Gastrocnemius medialis (tissue), 4 donors: ENCODE data around the gene APOE. TPM values are rescaled to one million over a fixed set of nuclear protein-coding genes. Genes with fewer than 3 reads are reported as not detected.

ENCODE experiments used
- ATAC-seq, 2 donors: fragments of 150-250 bp; one replicate each; pipeline ENCODE4 v1.9.1; 2016
- DNase-seq, 2 donors: peaks; one replicate each; pipeline ENCODE4 v3.0.0-alpha.2; 2019
- H3K27ac ChIP-seq, 4 donors: fragments of 200-600 bp; sonication (generic); 1 replicate in 1 of 4; 2 replicates in 3 of 4; pipeline ENCODE4 v1.5.1; 2016 to 2018; ENCODE audit warnings: mild to moderate bottlenecking in 2 of 4, moderate library complexity in 1 of 4
- H3K27me3 ChIP-seq, 3 donors: fragments of 200-600 bp; sonication (generic) in 2 of 3; 1 replicate in 1 of 3; 2 replicates in 2 of 3; pipeline versions ENCODE4 v1.5.1 to v1.6.0; 2016 to 2019; ENCODE audit warnings: mild to moderate bottlenecking in 1 of 3, moderate library complexity in 1 of 3
- H3K36me3 ChIP-seq, 2 donors: fragments of 200-600 bp; sonication (generic) in 1 of 2; one replicate each; pipeline ENCODE4 v1.5.1; 2017 to 2018
- H3K4me1 ChIP-seq, 2 donors: fragments of 200-600 bp; sonication (generic) in 1 of 2; one replicate each; pipeline ENCODE4 v1.5.1; 2016 to 2017; ENCODE audit warnings: mild to moderate bottlenecking in 2 of 2
- H3K4me3 ChIP-seq, 4 donors: fragments of 200-600 bp; sonication (generic) in 3 of 4; 1 replicate in 1 of 4; 2 replicates in 3 of 4; pipeline ENCODE4 v1.5.1; 2016 to 2019; ENCODE audit warnings: mild to moderate bottlenecking in 2 of 4
- H3K9me3 ChIP-seq, 3 donors: fragments of 200-600 bp; sonication (generic) in 2 of 3; 1 replicate in 1 of 3; 2 replicates in 2 of 3; pipeline ENCODE4 v1.5.1; 2016 to 2019
- POLR2A ChIP-seq, 2 donors: fragments of 450-650 bp; IDR thresholded peaks; one replicate each; pipeline ENCODE4 v1.6.1; 2017; ENCODE audit warnings: antibody characterized with exemption in 2 of 2, mild to moderate bottlenecking in 2 of 2, moderate library complexity in 2 of 2
- in situ Hi-C, 4 donors: fragments of 200-750 bp; cut with MboI; loops; one replicate each; pipeline versions ENCODE4 v1.15.0 to v1.8.0; 2017; ENCODE audit warnings: low sequenced_read_pairs in 4 of 4
- intact Hi-C: fragments of 100-400 bp; cut with DNase I; formaldehyde crosslinking; loops from one replicate; pipeline ENCODE4 v1.15.1; 2023; ENCODE audit warnings: low total_unique reads
- total RNA-seq, 4 donors: library from RNA; depleted of rRNA; stranded (reverse); fragments of >200 nt; gene quantifications; one replicate each; pipeline versions ENCODE4 v1.1.0 to v1.2.3, GENCODE V29; 2016
- TF ChIP-seq, protein P1 (sequence below), 5 experiments: fragments of 450-650 bp in 3 of 5; fragments of 200-600 bp in 2 of 5; sonication (generic) in 2 of 5; IDR thresholded peaks in 4 of 5; conservative IDR thresholded peaks in 1 of 5; 1 replicate in 4 of 5; 2 replicates in 1 of 5; pipeline ENCODE4 v1.5.1; 2016 to 2019; ENCODE audit warnings: antibody characterized with exemption in 5 of 5, mild to moderate bottlenecking in 3 of 5, moderate library complexity in 3 of 5

The APOE gene
- total RNA-seq, 4 donors from 2014 or later = 18.9 to 36.5 (median 29.1) TPM

DNA sequence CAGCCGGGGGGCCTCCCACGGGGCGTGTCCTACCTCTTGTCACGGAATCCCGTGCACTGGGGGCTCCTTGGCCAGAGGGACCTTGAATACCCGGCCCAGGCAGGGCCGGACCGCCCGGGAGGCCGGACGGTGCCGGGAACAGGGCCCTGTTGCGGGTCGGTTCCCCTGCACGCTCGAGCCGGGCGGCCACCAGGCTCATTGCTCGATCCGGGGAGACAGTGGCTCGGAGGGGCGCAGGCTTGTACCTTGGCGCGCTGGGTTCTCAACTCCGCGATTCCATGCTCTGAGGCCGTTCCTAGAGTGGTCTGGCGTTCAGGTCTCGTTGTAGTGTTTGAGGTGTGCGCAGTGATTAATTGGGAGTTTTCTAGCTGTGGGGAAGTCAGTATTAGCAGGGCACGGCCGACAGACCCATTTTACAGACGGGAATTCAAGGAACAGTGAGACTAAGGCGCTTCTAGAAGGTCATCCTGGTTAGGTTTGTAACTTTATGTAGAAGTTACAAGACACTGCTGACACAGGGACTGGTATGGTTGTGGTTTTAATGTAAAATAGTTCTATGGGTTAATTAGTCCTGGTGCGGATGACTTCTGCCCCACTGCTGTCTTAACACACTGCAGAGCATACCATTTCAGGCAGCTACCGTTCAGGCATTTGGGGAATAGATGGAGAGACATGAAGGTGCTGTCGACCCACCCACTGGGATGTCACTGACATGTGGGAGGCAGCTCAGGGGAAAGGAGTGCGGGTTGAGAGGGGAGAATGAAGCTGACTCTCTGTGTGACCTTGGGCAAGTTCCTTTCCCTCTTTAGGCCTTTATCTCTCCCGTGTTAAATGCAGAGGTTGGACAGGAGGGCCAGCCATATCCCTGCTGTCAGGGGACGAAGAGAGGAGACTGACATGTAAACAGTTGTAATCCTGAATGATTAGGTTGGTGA is 50.2 kb downstream of the APOE start:
- H3K36me3 ChIP-seq = no peaks in the 10 kb centered on the region
- peaks cover 44 to 51% of the 10 kb centered on the region in 2 donors for H3K4me1 ChIP-seq
- H3K27ac ChIP-seq = peak overlapping the region; percentile 89 to 95 (median 92)
- peak overlapping the region; percentile 93 to 99 (median 96) for H3K4me3 ChIP-seq
- DNase-seq = no peak
- in situ Hi-C loops (loop anchor here in 2 of 4 donors (10.0 kb wide), 2 partner anchors 51 to 61 kb away; partner anchors contain the start of genes APOE (in 1 of the 2) and TOMM40 (in 1 of the 2)), intact Hi-C loops (loop anchor here (2.0 to 10.0 kb wide), 5 partner anchors 45 to 211 kb away; partner anchors contain the start of genes BCL3, CLASRP, NECTIN2 and RELB)
- no peak for TF ChIP-seq POLR2A (IDR thresholded peaks at IDR 0.05)
- TF ChIP-seq, protein P1, sequence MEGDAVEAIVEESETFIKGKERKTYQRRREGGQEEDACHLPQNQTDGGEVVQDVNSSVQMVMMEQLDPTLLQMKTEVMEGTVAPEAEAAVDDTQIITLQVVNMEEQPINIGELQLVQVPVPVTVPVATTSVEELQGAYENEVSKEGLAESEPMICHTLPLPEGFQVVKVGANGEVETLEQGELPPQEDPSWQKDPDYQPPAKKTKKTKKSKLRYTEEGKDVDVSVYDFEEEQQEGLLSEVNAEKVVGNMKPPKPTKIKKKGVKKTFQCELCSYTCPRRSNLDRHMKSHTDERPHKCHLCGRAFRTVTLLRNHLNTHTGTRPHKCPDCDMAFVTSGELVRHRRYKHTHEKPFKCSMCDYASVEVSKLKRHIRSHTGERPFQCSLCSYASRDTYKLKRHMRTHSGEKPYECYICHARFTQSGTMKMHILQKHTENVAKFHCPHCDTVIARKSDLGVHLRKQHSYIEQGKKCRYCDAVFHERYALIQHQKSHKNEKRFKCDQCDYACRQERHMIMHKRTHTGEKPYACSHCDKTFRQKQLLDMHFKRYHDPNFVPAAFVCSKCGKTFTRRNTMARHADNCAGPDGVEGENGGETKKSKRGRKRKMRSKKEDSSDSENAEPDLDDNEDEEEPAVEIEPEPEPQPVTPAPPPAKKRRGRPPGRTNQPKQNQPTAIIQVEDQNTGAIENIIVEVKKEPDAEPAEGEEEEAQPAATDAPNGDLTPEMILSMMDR (IDR thresholded peaks at IDR 0.05 in 4 of 5, conservative IDR thresholded peaks at IDR 0.05 in 1 of 5) = no peak
- peak in 1 of 2 donors; percentile 8 for ATAC-seq
- H3K27me3 ChIP-seq = no peaks in the 10 kb centered on the region
- H3K9me3 ChIP-seq = no peaks in the 10 kb centered on the region

DNA sequence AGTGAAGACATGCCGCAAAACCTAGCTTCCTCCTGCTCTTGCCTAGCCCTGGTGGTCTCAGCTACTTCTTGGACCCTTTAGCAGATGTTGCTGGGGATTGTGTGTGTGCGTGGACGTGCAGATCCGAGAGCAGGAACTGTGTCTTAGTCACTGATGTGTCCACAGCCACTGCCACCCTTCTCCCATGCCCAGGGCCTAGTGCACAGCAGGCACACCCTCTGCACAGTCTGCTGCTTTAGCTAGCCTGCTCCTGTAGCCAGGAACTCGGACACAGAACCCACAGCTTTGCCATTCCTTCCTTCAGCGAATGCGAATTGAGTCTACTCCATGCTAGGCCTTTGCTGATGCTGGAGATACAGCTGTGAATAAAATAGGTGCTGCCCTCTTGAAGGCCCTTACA is 51.9 kb downstream of the APOE start:
- Histone ChIP-seq H3K27me3 (no peaks in the 10 kb centered on the region), H3K36me3 (peaks cover 0 to 2% of the 10 kb centered on the region in 2 donors), H3K4me3 (no peak overlapping the region), H3K27ac (no peak overlapping the region), H3K4me1 (peaks cover 40 to 50% of the 10 kb centered on the region in 2 donors), H3K9me3 (no peaks in the 10 kb centered on the region)
- DNase-seq (no peak), ATAC-seq (no peak)
- no peak for TF ChIP-seq POLR2A (IDR thresholded peaks at IDR 0.05)
- TF ChIP-seq, protein P1 (IDR thresholded peaks at IDR 0.05 in 4 of 5, conservative IDR thresholded peaks at IDR 0.05 in 1 of 5) = no peak
- intact Hi-C loops (loop anchor here (5.0 to 10.0 kb wide), 3 partner anchors 65 to 213 kb away; partner anchors contain the start of genes BCL3, NECTIN2 and TOMM40), in situ Hi-C loops (loop anchor here in 2 of 4 donors (10.0 kb wide), 2 partner anchors 53 to 63 kb away; partner anchors contain the start of genes APOE (in 1 of the 2) and TOMM40 (in 1 of the 2))

DNA sequence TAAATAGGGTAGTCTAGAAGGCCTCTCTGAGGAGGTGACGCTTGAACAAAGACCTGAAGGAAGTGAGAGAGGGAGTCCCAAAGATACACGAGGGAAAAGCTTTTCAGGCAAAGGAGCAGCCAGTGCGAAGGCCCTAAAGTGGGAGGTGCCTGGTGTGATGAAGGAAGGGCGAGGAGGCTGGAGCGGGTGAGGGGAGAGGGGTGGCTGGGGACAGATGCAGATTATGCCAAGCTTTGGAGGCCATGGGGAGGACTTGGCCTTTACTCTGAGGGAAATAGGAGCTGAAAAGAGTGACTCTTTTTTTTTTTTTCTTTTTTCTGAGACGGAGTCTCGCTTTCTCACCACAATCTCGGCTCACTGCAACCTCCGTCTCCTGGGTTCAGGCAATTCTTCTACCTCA is 52.5 kb downstream of the APOE start:
- Histone ChIP-seq H3K27me3 (no peaks in the 10 kb centered on the region), H3K4me1 (peaks cover 40 to 50% of the 10 kb centered on the region in 2 donors), H3K9me3 (no peaks in the 10 kb centered on the region), H3K27ac (no peak overlapping the region), H3K4me3 (no peak overlapping the region), H3K36me3 (peaks cover 0 to 4% of the 10 kb centered on the region in 2 donors)
- TF ChIP-seq, protein P1 (IDR thresholded peaks at IDR 0.05 in 4 of 5, conservative IDR thresholded peaks at IDR 0.05 in 1 of 5) = no peak
- no peak for TF ChIP-seq POLR2A (IDR thresholded peaks at IDR 0.05)
- ATAC-seq = no peak
- in situ Hi-C loops = loop anchor here in 2 of 4 donors (10.0 kb wide), 2 partner anchors 53 to 63 kb away; partner anchors contain the start of genes APOE (in 1 of the 2) and TOMM40 (in 1 of the 2)
- no peak for DNase-seq
- intact Hi-C loops = loop anchor here (5.0 to 10.0 kb wide), 3 partner anchors 66 to 213 kb away; partner anchors contain the start of genes BCL3, NECTIN2 and TOMM40

Other genes with a start within 250 kb of the APOE start
- 1 to 10 TPM; 2.0 to 8.5 (median 3.7) TPM for gene CEACAM19, start 234.3 kb upstream of the APOE start, total RNA-seq
- gene CEACAM16, start 206.6 kb upstream of the APOE start, total RNA-seq = not detected
- gene BCL3, start 157.1 kb upstream of the APOE start, total RNA-seq = 10 to 100 TPM in 1 of 4 donors, 1 to 10 TPM in 3; 7.2 to 15.7 (median 8.5) TPM
- under 1 TPM in 1 of 4 donors, not detected in 3; 0.49 TPM for gene CBLC, start 127.9 kb upstream of the APOE start, total RNA-seq
- 10 to 100 TPM; 10.2 to 24.6 (median 23.6) TPM for gene BCAM, start 96.7 kb upstream of the APOE start, total RNA-seq
- gene NECTIN2, start 59.5 kb upstream of the APOE start, total RNA-seq = 10 to 100 TPM; 10.3 to 20.8 (median 16.7) TPM
- gene TOMM40, start 14.5 kb upstream of the APOE start, total RNA-seq = 100 to 1,000 TPM in 1 of 4 donors, 10 to 100 TPM in 3; 75.1 to 148 (median 86.0) TPM
- gene APOC1, start 8.8 kb downstream of the APOE start, total RNA-seq = 10 to 100 TPM in 1 of 4 donors, 1 to 10 TPM in 3; 1.1 to 18.7 (median 7.9) TPM
- not detected for gene APOC4, start 36.4 kb downstream of the APOE start, total RNA-seq
- 10 to 100 TPM in 1 of 4 donors, 1 to 10 TPM in 1, not detected in 2; 8.9 to 24.0 TPM for gene APOC2, start 40.3 kb downstream of the APOE start, total RNA-seq
- 100 to 1,000 TPM in 1 of 4 donors, 10 to 100 TPM in 3; 61.3 to 116 (median 89.4) TPM for gene CLPTM1, start 49.6 kb downstream of the APOE start, total RNA-seq
- gene RELB, start 95.7 kb downstream of the APOE start, total RNA-seq = 10 to 100 TPM in 3 of 4 donors, 1 to 10 TPM in 1; 8.4 to 21.5 (median 12.9) TPM
- gene CLASRP, start 133.2 kb downstream of the APOE start, total RNA-seq = 100 to 1,000 TPM in 2 of 4 donors, 10 to 100 TPM in 2; 28.8 to 121 (median 91.5) TPM
- not detected for gene ZNF296, start 170.7 kb downstream of the APOE start, total RNA-seq
- 10 to 100 TPM; 18.6 to 33.4 (median 27.9) TPM for gene GEMIN7, start 173.5 kb downstream of the APOE start, total RNA-seq
- 10 to 100 TPM; 30.5 to 51.1 (median 39.7) TPM for gene PPP1R37, start 187.4 kb downstream of the APOE start, total RNA-seq